Measurements from ENCODE around the gene HOXB7. TPM values are rescaled to one million over a fixed set of nuclear protein-coding genes. Genes with fewer than 3 reads are reported as not detected.

HOXB7 gene
- total RNA-seq, 1 donor from 2014 or later, result 0.64 TPM

GRCh38 chr17:48575673-48576478 is 34.9 kb downstream of the HOXB7 start:
- H3K9me3 Mint-ChIP-seq (ENCODE audit: unreplicated experiment), result peaks cover 17% of the 10 kb centered on the region
- no peak for TF ChIP-seq CTCF (IDR thresholded peaks at IDR 0.05; ENCODE audit: partially characterized antibody, unreplicated experiment)
- H3K27me3 Mint-ChIP-seq (ENCODE audit: unreplicated experiment), result peaks cover 54% of the 10 kb centered on the region
- H3K4me1 Mint-ChIP-seq (ENCODE audit: low read depth, unreplicated experiment), result no peaks in the 10 kb centered on the region
- DNase-seq, result no peak
- no peaks in the 10 kb centered on the region for H3K36me3 Mint-ChIP-seq (ENCODE audit: unreplicated experiment)
- no peak overlapping the region for H3K4me3 Mint-ChIP-seq (ENCODE audit: unreplicated experiment)
- H3K27ac Mint-ChIP-seq (ENCODE audit: unreplicated experiment), result no peak overlapping the region

GRCh38 chr17:48575066-48575582 is 35.7 kb downstream of the HOXB7 start:
- no peak for TF ChIP-seq CTCF (IDR thresholded peaks at IDR 0.05; ENCODE audit: partially characterized antibody, unreplicated experiment)
- no peaks in the 10 kb centered on the region for H3K4me1 Mint-ChIP-seq (ENCODE audit: low read depth, unreplicated experiment)
- H3K4me3 Mint-ChIP-seq (ENCODE audit: unreplicated experiment), result no peak overlapping the region
- no peak overlapping the region for H3K27ac Mint-ChIP-seq (ENCODE audit: unreplicated experiment)
- H3K27me3 Mint-ChIP-seq (ENCODE audit: unreplicated experiment), result peaks cover 51% of the 10 kb centered on the region
- peaks cover 17% of the 10 kb centered on the region for H3K9me3 Mint-ChIP-seq (ENCODE audit: unreplicated experiment)
- no peaks in the 10 kb centered on the region for H3K36me3 Mint-ChIP-seq (ENCODE audit: unreplicated experiment)
- DNase-seq, result no peak

- Mint-ChIP-seq H3K4me1 (ENCODE audit: low read depth, unreplicated experiment) (no peaks in the 10 kb centered on the region), H3K27ac (ENCODE audit: unreplicated experiment) (no peak overlapping the region), H3K36me3 (ENCODE audit: unreplicated experiment) (no peaks in the 10 kb centered on the region), H3K9me3 (ENCODE audit: unreplicated experiment) (peaks cover 15% of the 10 kb centered on the region), H3K27me3 (ENCODE audit: unreplicated experiment) (peaks cover 47% of the 10 kb centered on the region), H3K4me3 (ENCODE audit: unreplicated experiment) (no peak overlapping the region)
- no peak for TF ChIP-seq CTCF (IDR thresholded peaks at IDR 0.05; ENCODE audit: partially characterized antibody, unreplicated experiment)
- no peak for DNase-seq
These were observed 36.2 kb downstream of the HOXB7 start for GRCh38 chr17:48574505-48575065.

- Mint-ChIP-seq H3K27ac (ENCODE audit: unreplicated experiment) (no peak overlapping the region), H3K36me3 (ENCODE audit: unreplicated experiment) (no peaks in the 10 kb centered on the region), H3K4me1 (ENCODE audit: low read depth, unreplicated experiment) (no peaks in the 10 kb centered on the region), H3K4me3 (ENCODE audit: unreplicated experiment) (no peak overlapping the region), H3K9me3 (ENCODE audit: unreplicated experiment) (peaks cover 10% of the 10 kb centered on the region), H3K27me3 (ENCODE audit: unreplicated experiment) (peaks cover 42% of the 10 kb centered on the region)
- no peak for TF ChIP-seq CTCF (IDR thresholded peaks at IDR 0.05; ENCODE audit: partially characterized antibody, unreplicated experiment)
- no peak for DNase-seq
These were observed 38.9 kb downstream of the HOXB7 start for GRCh38 chr17:48571826-48572417.
